Raji (cell line): Measurements from ENCODE around the gene CBX6.

Experiments used
- POLR2A ChIP-seq: IDR thresholded peaks from 2 replicates; pipeline ENCODE4 v1.6.1; 2011; ENCODE audit warnings: low read depth, low read length, control low read depth; ENCODE audit not compliant: insufficient read depth

Gene CBX6

GRCh38 chr22:38823076-38823475 lies 48.9 kb downstream of the CBX6 start:
- no peak for TF ChIP-seq POLR2A

DNA sequence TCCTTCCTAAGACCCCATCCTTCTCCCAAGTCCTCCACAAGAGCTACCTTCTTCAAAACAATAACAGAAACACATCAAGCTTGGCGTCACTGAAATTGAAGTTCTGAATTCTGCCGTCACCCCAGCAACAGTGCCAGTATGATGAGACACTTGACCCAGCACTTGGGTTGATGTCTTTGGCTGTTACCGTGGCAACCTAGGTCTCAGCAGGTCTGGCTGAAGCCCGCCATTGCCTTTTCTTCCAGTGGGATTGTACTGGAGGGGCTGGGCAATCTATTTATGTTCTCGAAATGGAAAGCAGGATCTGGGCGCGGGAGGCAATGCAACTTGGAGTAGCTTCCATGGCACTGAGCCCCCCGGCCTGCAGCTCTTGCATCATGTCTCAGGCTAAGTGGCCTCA lies 52.0 kb downstream of the CBX6 start:
- TF ChIP-seq POLR2A: no peak

DNA sequence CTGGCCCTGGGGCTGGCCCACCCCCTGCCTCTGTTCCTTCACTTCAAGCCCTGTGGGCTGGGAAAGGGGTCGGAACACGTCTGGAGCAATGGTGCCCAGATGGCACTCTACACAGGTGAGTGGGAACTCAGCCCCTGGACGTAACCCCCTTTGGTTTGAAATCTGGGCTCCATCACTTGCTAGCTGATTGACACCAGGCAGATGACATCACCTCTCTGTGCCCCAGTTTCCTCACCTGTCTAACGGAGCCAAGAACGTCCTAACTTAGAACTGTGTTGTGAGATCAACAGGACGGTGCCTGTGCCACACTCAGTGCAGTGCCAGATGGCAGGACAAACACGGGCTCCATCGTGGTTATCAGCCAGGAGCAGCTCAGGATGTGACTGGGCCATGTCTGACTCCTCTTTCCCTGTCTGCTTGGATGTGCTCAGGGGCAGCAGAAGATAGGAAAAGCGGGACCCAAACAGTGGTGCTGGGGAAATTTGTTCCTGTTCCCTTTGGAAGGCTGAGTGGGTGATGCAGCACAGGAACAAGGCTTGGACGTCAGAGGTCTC lies 52.6 kb downstream of the CBX6 start:
- TF ChIP-seq POLR2A: no peak

DNA sequence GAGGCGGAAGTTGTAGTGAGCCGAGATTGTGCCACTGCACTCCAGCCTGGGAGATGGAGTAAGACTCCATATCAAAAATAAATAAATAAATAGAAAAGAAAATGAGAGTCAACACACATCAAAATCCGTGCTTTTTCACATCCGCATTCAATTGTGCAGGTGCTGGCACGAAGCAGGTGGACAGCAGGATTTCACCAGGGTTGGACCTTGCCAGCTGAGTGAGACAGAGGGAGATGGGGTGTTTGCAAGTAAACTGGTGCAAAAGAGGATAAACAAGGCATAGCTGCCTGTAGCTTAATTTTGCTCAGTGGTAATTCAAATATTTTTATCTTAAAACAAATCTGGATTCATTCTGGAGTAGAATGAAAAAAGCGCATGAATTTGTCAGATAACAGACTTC lies 54.8 kb downstream of the CBX6 start:
- no peak for TF ChIP-seq POLR2A

- no peak for TF ChIP-seq POLR2A
Measured at GRCh38 chr22:38815842-38816241, 56.2 kb downstream of the CBX6 start.
